ENCODE results near the gene NFATC3. TPM values are rescaled to one million over a fixed set of nuclear protein-coding genes. Genes with fewer than 3 reads are reported as not detected.

Gene NFATC3
- total RNA-seq, 4 donors from 2014 or later = 27.5 to 107 (median 41.6) TPM

GRCh38 chr16:68242926-68243858 lies 158.0 kb downstream of the NFATC3 start:
- intact Hi-C loops (cut with DNase I; ENCODE audit: low total_unique reads) (no loop called here), in situ Hi-C loops (cut with MboI; ENCODE audit: low pct_ligation_motif_present in 1 of 4, low pct_unique_long_range_greater_than_20kb in 1 of 4, low sequenced_read_pairs in 3 of 4) (loop anchor here in 1 of 4 donors (25.0 kb wide), 1 partner anchor 156 kb away; the partner anchor contains the start of gene NFATC3)
- Histone ChIP-seq H3K27me3 (no peaks in the 10 kb centered on the region), H3K4me3 (no peak overlapping the region), H3K36me3 (no peaks in the 10 kb centered on the region), H3K27ac (no peak overlapping the region), H3K4me1 (peaks cover 27 to 44% (median 31%) of the 10 kb centered on the region in 4 donors), H3K9me3 (no peaks in the 10 kb centered on the region)
- no peak for DNase-seq
- WGBS, 2 donors (ENCODE audit: low coverage in 1 of 2) = 79 to 80% methylated on average over 5 to 9 of the region's 9 CpGs
- TF ChIP-seq POLR2A (IDR thresholded peaks at IDR 0.05) (no peak), EP300 (IDR thresholded peaks at IDR 0.05; ENCODE audit: low read depth) (no peak), POLR2AphosphoS5 (IDR thresholded peaks at IDR 0.05) (no peak)
- TF ChIP-seq, protein P1, sequence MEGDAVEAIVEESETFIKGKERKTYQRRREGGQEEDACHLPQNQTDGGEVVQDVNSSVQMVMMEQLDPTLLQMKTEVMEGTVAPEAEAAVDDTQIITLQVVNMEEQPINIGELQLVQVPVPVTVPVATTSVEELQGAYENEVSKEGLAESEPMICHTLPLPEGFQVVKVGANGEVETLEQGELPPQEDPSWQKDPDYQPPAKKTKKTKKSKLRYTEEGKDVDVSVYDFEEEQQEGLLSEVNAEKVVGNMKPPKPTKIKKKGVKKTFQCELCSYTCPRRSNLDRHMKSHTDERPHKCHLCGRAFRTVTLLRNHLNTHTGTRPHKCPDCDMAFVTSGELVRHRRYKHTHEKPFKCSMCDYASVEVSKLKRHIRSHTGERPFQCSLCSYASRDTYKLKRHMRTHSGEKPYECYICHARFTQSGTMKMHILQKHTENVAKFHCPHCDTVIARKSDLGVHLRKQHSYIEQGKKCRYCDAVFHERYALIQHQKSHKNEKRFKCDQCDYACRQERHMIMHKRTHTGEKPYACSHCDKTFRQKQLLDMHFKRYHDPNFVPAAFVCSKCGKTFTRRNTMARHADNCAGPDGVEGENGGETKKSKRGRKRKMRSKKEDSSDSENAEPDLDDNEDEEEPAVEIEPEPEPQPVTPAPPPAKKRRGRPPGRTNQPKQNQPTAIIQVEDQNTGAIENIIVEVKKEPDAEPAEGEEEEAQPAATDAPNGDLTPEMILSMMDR (IDR thresholded peaks at IDR 0.05) = no peak

DNA sequence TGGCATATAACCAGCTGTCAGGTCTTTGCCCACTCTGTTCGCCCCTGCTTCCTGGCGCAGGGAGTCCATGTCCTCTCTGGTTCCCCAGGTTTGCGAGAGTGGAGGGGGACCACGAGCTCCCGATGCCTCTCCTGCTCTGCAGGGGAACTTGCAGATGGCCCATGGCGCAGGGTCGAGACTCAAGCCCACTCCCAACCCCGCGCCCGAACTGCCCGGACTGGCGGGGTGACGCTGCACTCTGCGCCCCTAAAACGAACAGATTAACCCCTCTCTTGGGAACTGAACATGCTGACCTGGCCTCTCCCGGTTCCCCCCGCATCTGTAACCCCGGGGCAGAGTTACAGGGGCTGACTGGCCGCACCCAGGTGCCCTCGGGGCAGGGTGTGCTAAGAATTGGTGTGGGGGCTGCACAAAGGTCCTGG lies 159.3 kb downstream of the NFATC3 start:
- no peaks in the 10 kb centered on the region for H3K27me3 ChIP-seq
- H3K27ac ChIP-seq = peak overlapping the region; percentile 61 to 79 (median 76)
- TF ChIP-seq, protein P1 (IDR thresholded peaks at IDR 0.05) = no peak
- no peak for TF ChIP-seq EP300 (IDR thresholded peaks at IDR 0.05; ENCODE audit: low read depth)
- no peak for TF ChIP-seq POLR2A (IDR thresholded peaks at IDR 0.05)
- TF ChIP-seq POLR2AphosphoS5 (IDR thresholded peaks at IDR 0.05) = no peak
- no peak for DNase-seq
- 14% methylated on average over 15 of the region's 20 CpGs; no CpG with 5 or more reads in 1 of the 2 donors for WGBS, 2 donors (ENCODE audit: low coverage in 1 of 2)
- peaks cover 24 to 37% (median 27%) of the 10 kb centered on the region in 4 donors for H3K4me1 ChIP-seq
- H3K9me3 ChIP-seq = no peaks in the 10 kb centered on the region
- no peaks in the 10 kb centered on the region for H3K36me3 ChIP-seq
- intact Hi-C loops (cut with DNase I; ENCODE audit: low total_unique reads) = no loop called here
- peak overlapping the region; percentile 67 to 74 (median 68) for H3K4me3 ChIP-seq
- in situ Hi-C loops (cut with MboI; ENCODE audit: low pct_ligation_motif_present in 1 of 4, low pct_unique_long_range_greater_than_20kb in 1 of 4, low sequenced_read_pairs in 3 of 4) = loop anchor here in 1 of 4 donors (25.0 kb wide), 1 partner anchor 157 kb away; the partner anchor contains the start of gene NFATC3

- WGBS, 2 donors (ENCODE audit: low coverage in 1 of 2) = 1% methylated on average over 62 of the region's 75 CpGs; no CpG with 5 or more reads in 1 of the 2 donors
- intact Hi-C loops (cut with DNase I; ENCODE audit: low total_unique reads) (no loop called here), in situ Hi-C loops (cut with MboI; ENCODE audit: low pct_ligation_motif_present in 1 of 4, low pct_unique_long_range_greater_than_20kb in 1 of 4, low sequenced_read_pairs in 3 of 4) (loop anchor here in 1 of 4 donors (25.0 kb wide), 1 partner anchor 158 kb away; the partner anchor contains the start of gene NFATC3)
- H3K36me3 ChIP-seq = no peaks in the 10 kb centered on the region
- H3K27ac ChIP-seq = peak within 1 kb of the TSS; percentile 61 to 79 (median 76)
- DNase-seq = peak; percentile 98
- no peaks in the 10 kb centered on the region for H3K9me3 ChIP-seq
- TF ChIP-seq POLR2AphosphoS5 (IDR thresholded peaks at IDR 0.05) (peak; percentile 62 to 82 (median 78)), EP300 (IDR thresholded peaks at IDR 0.05; ENCODE audit: low read depth) (no peak), POLR2A (IDR thresholded peaks at IDR 0.05) (peak; percentile 64)
- TF ChIP-seq, protein P1 (IDR thresholded peaks at IDR 0.05) = no peak
- H3K27me3 ChIP-seq = no peaks in the 10 kb centered on the region
- H3K4me3 ChIP-seq = peak within 1 kb of the TSS; percentile 67 to 84 (median 68)
- peaks cover 18 to 30% (median 21%) of the 10 kb centered on the region in 4 donors for H3K4me1 ChIP-seq
These were observed 160.0 kb downstream of the NFATC3 start, which contains the start of gene PLA2G15 for GRCh38 chr16:68244903-68245853. TSS of gene PLA2G15 (plus strand) at chr16:68245373. CDS start at chr16:68245427, 54 bp downstream.
